K562 (cell line): ENCODE measurements around the gene TMEM131. TPM values are rescaled to one million over a fixed set of nuclear protein-coding genes. Genes with fewer than 3 reads are reported as not detected.

Experiments
- ATAC-seq: fragments of 200-7000 bp; cut with Tn5 transposase; 3 replicates; pipeline ENCODE4 v1.9.1; 2020; ENCODE audit warnings: moderate library complexity
- BruUV-seq: library from RNA; stranded (reverse); fragments of 400-500 nt; replicated peaks from 2 replicates; lab custom pipeline; 2021; lab: Mats Ljungman, UMichigan
- CTCF ChIA-PET: fragments of 300-600 bp; formaldehyde crosslinking; extraction: SDS; loops from one replicate; lab custom pipeline; 2021; ENCODE audit warnings: low intra/inter-chr PET ratio; lab: Yijun Ruan, JAX
- POLR2A ChIA-PET: fragments of 300-600, 350-650 bp; sonication (Branson Sonifier 250); formaldehyde crosslinking; extraction: SDS; loops from one replicate; lab custom pipeline; 2021; ENCODE audit warnings: antibody characterized with exemption, inconsistent platforms; lab: Yijun Ruan, JAX
- DNase-seq, 4 experiments: peaks; one replicate each; pipeline versions ENCODE4 v3.0.0 to v3.0.0-alpha.2; 2011 to 2018; ENCODE audit warnings: low spot score in 3 of 4, mixed read lengths in 3 of 4; ENCODE audit errors: extremely low read depth in 1 of 4
- FAIRE-seq: peaks from 2 replicates; lab custom pipeline; 2011; peaks lifted over from hg19 to GRCh38; lab: Jason Lieb, UNC
- H2AFZ ChIP-seq: 2 replicates; pipeline ENCODE4 v1.6.0; 2011; ENCODE audit warnings: low read depth, low read length, control low read depth, inconsistent platforms
- H3K27ac ChIP-seq: fragments of 200-600 bp; 3 replicates; pipeline ENCODE4 v1.8.0; 2011; ENCODE audit warnings: low read depth, mild to moderate bottlenecking, control low read depth, inconsistent platforms, low read length, moderate library complexity, mixed read lengths; ENCODE audit errors: extremely low read depth
- H3K27me3 ChIP-seq, 2 experiments: fragments of 300-600 bp in 1 of 2; 2 replicates in 1 of 2; 3 replicates in 1 of 2; pipeline versions ENCODE4 v1.6.0 to v1.8.0; 2011; ENCODE audit warnings: inconsistent platforms in 2 of 2, low read length in 2 of 2, mild to moderate bottlenecking in 1 of 2, mixed read lengths in 1 of 2, moderate library complexity in 1 of 2; ENCODE audit not compliant: control insufficient read depth in 2 of 2, insufficient read depth in 2 of 2
- H3K36me3 ChIP-seq: fragments of 300-600 bp; 3 replicates; pipeline ENCODE4 v1.8.0; 2011; ENCODE audit warnings: mild to moderate bottlenecking, low read length, inconsistent platforms; ENCODE audit not compliant: control insufficient read depth, insufficient read depth
- H3K4me1 ChIP-seq, 2 experiments: fragments of 200-600 bp in 1 of 2; replicated peaks in 1 of 2; 2 replicates in 1 of 2; 3 replicates in 1 of 2; pipeline versions ENCODE4 v1.5.1 to v1.8.0; 2011; ENCODE audit warnings: inconsistent platforms in 2 of 2, low read length in 2 of 2, mild to moderate bottlenecking in 1 of 2, mixed read lengths in 1 of 2, moderate library complexity in 1 of 2; ENCODE audit not compliant: control insufficient read depth in 2 of 2, insufficient read depth in 2 of 2
- H3K4me2 ChIP-seq: 2 replicates; pipeline ENCODE4 v1.6.1; 2011; ENCODE audit warnings: low read length, control low read depth, inconsistent platforms, mixed read lengths; ENCODE audit not compliant: insufficient read depth
- H3K4me3 ChIP-seq: fragments of 200-600 bp; sonication (generic), shearing (Covaris generic); 2 replicates; pipeline ENCODE4 v1.5.1; 2016; ENCODE audit warnings: control low read depth, inconsistent platforms
- H3K79me2 ChIP-seq: fragments of 200-600 bp; 3 replicates; pipeline ENCODE4 v1.8.0; 2011; ENCODE audit warnings: low read length, inconsistent platforms; ENCODE audit not compliant: control insufficient read depth, insufficient read depth
- H3K9ac ChIP-seq, 2 experiments: 2 replicates each; pipeline versions ENCODE4 v1.6.0 to v1.6.1; 2011; ENCODE audit warnings: low read depth in 2 of 2, low read length in 2 of 2, control low read depth in 1 of 2, inconsistent platforms in 1 of 2, mild to moderate bottlenecking in 1 of 2, mixed read lengths in 1 of 2; ENCODE audit not compliant: insufficient read depth in 1 of 2
- H3K9me1 ChIP-seq: one replicate; pipeline ENCODE4 v1.6.0; 2011; ENCODE audit warnings: inconsistent platforms, mild to moderate bottlenecking, low read length, moderate library complexity; ENCODE audit not compliant: control insufficient read depth, insufficient read depth
- H3K9me3 ChIP-seq: replicated peaks from 2 replicates; pipeline ENCODE4 v1.5.1; 2011; ENCODE audit warnings: low read depth, low read length, inconsistent platforms; ENCODE audit not compliant: control insufficient read depth, insufficient read depth
- H4K20me1 ChIP-seq: replicated peaks from 2 replicates; pipeline ENCODE4 v1.6.1; 2011; ENCODE audit warnings: low read length, inconsistent platforms, mixed read lengths; ENCODE audit not compliant: control insufficient read depth, insufficient read depth
- KAT8 ChIP-seq: fragments of 450-650 bp; IDR thresholded peaks from 2 replicates; pipeline ENCODE4 v1.6.1; 2016; ENCODE audit warnings: low read depth, mild to moderate bottlenecking
- MEF2A ChIP-seq: IDR thresholded peaks from 2 replicates; pipeline ENCODE4 v1.6.1; 2011; ENCODE audit warnings: low read depth, mild to moderate bottlenecking, low read length, moderate library complexity; ENCODE audit not compliant: control insufficient read depth
- NCOA1 ChIP-seq: fragments of 450-650 bp; IDR thresholded peaks from 2 replicates; pipeline ENCODE4 v1.6.1; 2016; ENCODE audit warnings: low read depth
- NFATC3 ChIP-seq: fragments of 450-650 bp; IDR thresholded peaks from 2 replicates; pipeline ENCODE4 v1.6.1; 2017; ENCODE audit warnings: mild to moderate bottlenecking
- PML ChIP-seq: IDR thresholded peaks from 2 replicates; pipeline ENCODE4 v1.6.1; 2012; ENCODE audit warnings: low read length, inconsistent platforms
- POLR2H ChIP-seq: IDR thresholded peaks from 2 replicates; pipeline ENCODE4 v1.6.1; 2016; ENCODE audit warnings: missing genetic modification characterization, low read depth, mild to moderate bottlenecking, control low read depth, missing compliant biosample characterization, moderate library complexity
- PTTG1 ChIP-seq: fragments of 450-650 bp; IDR thresholded peaks from 2 replicates; pipeline ENCODE4 v1.6.1; 2016; ENCODE audit warnings: low read depth, mild to moderate bottlenecking, missing genetic modification characterization, missing compliant biosample characterization
- U2AF2 ChIP-seq: fragments of 200-400 bp; formaldehyde crosslinking; optimal IDR thresholded peaks from 2 replicates; pipeline ENCODE3; 2017; ENCODE audit warnings: low read depth, mild to moderate bottlenecking, low read length
- ZNF121 ChIP-seq: sonication (generic); formaldehyde crosslinking; conservative IDR thresholded peaks from 2 replicates; pipeline ENCODE4 v1.8.0; 2022; ENCODE audit warnings: missing genetic modification reagents
- WGBS: fragments of 100-300 bp; shearing (Covaris generic); methylation state at CpG from one replicate; pipeline ENCODE4 v1.1.6; 2016; ENCODE audit warnings: low coverage, mixed read lengths; ENCODE audit not compliant: insufficient coverage; ENCODE audit errors: missing lambda C conversion rate; 5-methylcytosine and 5-hydroxymethylcytosine counted together
- in situ Hi-C: fragments of 300-500 bp; cut with MboI; formaldehyde crosslinking; loops from 4 replicates; pipeline ENCODE4 v1.15.0; 2018; ENCODE audit warnings: inconsistent platforms, mixed read lengths
- intact Hi-C: fragments of 100-400 bp; cut with micrococcal nuclease; formaldehyde crosslinking; loops from 2 replicates; pipeline ENCODE4 v1.14.2; 2022
- polyA plus RNA-seq, 8 experiments: library from polyadenylated mRNA; depleted of rRNA in 4 of 8; stranded (reverse) in 5 of 8; unstranded in 3 of 8; fragments of >200 nt; fragmentation: Nextera tagmentation in 2 of 8; fragmentation: Illumina TruSeq in 1 of 8; extraction: Ambion mirVana in 2 of 8; extraction: Trizol in 1 of 8; gene quantifications; 2 replicates each; pipeline versions ENCODE4 v1.2.1 to v1.2.3, GENCODE V29; 2011 to 2014; ENCODE audit warnings: inconsistent platforms in 1 of 8, missing spikeins in 1 of 8
- total RNA-seq, 7 experiments: library from RNA; depleted of rRNA in 6 of 7; stranded (reverse); fragments of >200 nt in 6 of 7; fragmentation: Illumina TruSeq in 2 of 7; extraction: Trizol in 2 of 7; gene quantifications; 2 replicates each; pipeline versions ENCODE4 v1.2.1 to v1.2.3, GENCODE V29; 2011 to 2021; ENCODE audit warnings: low replicate concordance in 1 of 7

Gene TMEM131
- total and polyA plus RNA-seq, 9 of the 15 experiments (the other 6 are each of a cell fraction or from before 2014, with no cell fraction given): 2.5 to 21.1 (median 12.4) TPM

- TF ChIP-seq ZNF121 (CRISPR knock-in tag): no peak
- TF ChIP-seq NFATC3: no peak
- TF ChIP-seq MEF2A: no peak
- TF ChIP-seq KAT8: no peak
- TF ChIP-seq U2AF2: no peak
- TF ChIP-seq PML: no peak
- TF ChIP-seq PTTG1 (tag): no peak
- no peak for TF ChIP-seq NCOA1
- TF ChIP-seq POLR2H (tag): no peak
- CTCF ChIA-PET: no interaction called here
- no peak for FAIRE-seq
- peaks cover 4% of the 10 kb centered on the region; the same call in 1 of the 2 replicates for H4K20me1 ChIP-seq
- intact Hi-C loops: no loop called here
- peaks cover 0 to 10% of the 10 kb centered on the region in 2 experiments; a peak in 2 of 5 replicates for H3K27me3 ChIP-seq
- no peak overlapping the region for H3K4me3 ChIP-seq
- peaks cover 3% of the 10 kb centered on the region for H3K9me1 ChIP-seq
- in situ Hi-C loops: no loop called here
- no peak overlapping the region for H3K4me2 ChIP-seq
- H3K9me3 ChIP-seq: no peaks in the 10 kb centered on the region
- H3K4me1 ChIP-seq: peaks cover 7 to 30% of the 10 kb centered on the region in 2 experiments; a peak in 4 of 5 replicates
- no peak overlapping the region for H3K27ac ChIP-seq
- peak overlapping the region in 1 of 2 experiments; percentile 52; a peak in 1 of 4 replicates for H3K9ac ChIP-seq
- POLR2A ChIA-PET: interaction anchor here (1.7 kb wide), 1 partner anchor 53 kb away, joined by 3 read pairs; the partner anchor contains the start of gene ACTR1B
- BruUV-seq: no TSS peak
- no peak for DNase-seq
- H3K79me2 ChIP-seq: no peaks in the 10 kb centered on the region
- ATAC-seq: no peak
- peak overlapping the region; percentile 68 for H2AFZ ChIP-seq
- WGBS: 43% methylated on average over 13 of the region's 21 CpGs
- no peaks in the 10 kb centered on the region for H3K36me3 ChIP-seq
Observed at GRCh38 chr2:97716695-97717612, 278.8 kb downstream of the TMEM131 start.
